Measurements from ENCODE around the gene MRTFB. TPM values are rescaled to one million over a fixed set of nuclear protein-coding genes. Genes with fewer than 3 reads are reported as not detected.

The MRTFB gene
- total and polyA plus RNA-seq, 2 donors (not counting 1 experiment from before 2014, with no cell fraction given) = 8.8 to 9.8 TPM

DNA sequence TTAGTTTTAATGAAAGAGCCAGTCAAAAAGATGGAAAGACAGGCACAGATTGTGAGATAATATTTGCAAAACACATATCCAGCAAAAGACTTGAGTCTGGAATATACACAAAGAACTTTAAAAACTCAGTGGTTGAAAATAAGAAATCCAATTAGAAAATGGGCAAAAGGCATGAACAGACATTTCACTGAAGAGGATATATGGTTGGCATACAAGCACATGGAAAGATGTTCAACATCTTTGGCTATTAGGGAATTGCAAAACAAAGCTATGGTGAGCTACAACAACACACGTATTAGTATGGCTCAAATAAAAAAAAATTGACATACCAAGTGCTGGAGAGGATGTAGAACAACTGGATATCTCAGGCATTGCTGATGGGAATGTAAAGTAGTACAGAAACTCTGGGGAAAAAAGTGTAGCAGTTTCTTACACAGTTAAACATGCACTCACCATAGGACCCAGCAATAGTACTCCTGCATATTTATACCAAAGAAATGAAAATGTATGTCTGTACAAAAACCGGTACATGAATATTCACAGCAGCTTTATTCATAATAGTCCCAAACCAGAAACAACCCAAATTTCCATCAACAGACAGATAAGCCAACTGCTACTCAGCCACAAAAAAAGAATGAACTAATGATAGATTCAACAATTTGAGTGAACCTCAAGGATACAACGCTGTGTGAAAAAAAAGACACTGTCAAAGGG, 44.4 kb upstream of the MRTFB start:
- no peaks in the 10 kb centered on the region for H4K20me1 ChIP-seq (ENCODE audit: control insufficient read depth, extremely low read depth, insufficient read depth, low read length)
- H3K4me3 ChIP-seq (replicated peaks in 1 of 4; ENCODE audit: control extremely low read depth in 1 of 4, insufficient read depth in 1 of 4, low read depth in 3 of 4, low read length in 4 of 4) = no peak overlapping the region
- no peak overlapping the region for H2AFZ ChIP-seq (ENCODE audit: low read length)
- H3K9me3 ChIP-seq (ENCODE audit: control insufficient read depth, insufficient read depth, low read depth, low read length) = no peaks in the 10 kb centered on the region
- no peak for TF ChIP-seq EZH2 (IDR thresholded peaks at IDR 0.05; ENCODE audit: low read length, missing control alignments)
- TF ChIP-seq, protein P1, sequence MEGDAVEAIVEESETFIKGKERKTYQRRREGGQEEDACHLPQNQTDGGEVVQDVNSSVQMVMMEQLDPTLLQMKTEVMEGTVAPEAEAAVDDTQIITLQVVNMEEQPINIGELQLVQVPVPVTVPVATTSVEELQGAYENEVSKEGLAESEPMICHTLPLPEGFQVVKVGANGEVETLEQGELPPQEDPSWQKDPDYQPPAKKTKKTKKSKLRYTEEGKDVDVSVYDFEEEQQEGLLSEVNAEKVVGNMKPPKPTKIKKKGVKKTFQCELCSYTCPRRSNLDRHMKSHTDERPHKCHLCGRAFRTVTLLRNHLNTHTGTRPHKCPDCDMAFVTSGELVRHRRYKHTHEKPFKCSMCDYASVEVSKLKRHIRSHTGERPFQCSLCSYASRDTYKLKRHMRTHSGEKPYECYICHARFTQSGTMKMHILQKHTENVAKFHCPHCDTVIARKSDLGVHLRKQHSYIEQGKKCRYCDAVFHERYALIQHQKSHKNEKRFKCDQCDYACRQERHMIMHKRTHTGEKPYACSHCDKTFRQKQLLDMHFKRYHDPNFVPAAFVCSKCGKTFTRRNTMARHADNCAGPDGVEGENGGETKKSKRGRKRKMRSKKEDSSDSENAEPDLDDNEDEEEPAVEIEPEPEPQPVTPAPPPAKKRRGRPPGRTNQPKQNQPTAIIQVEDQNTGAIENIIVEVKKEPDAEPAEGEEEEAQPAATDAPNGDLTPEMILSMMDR (conservative IDR thresholded peaks at IDR 0.05 in 1 of 2, IDR thresholded peaks at IDR 0.05 in 1 of 2; ENCODE audit: low read depth in 1 of 2, low read length in 2 of 2) = no peak
- no peak overlapping the region for H3K4me2 ChIP-seq (ENCODE audit: extremely low read depth, insufficient read depth, low read length)
- no peak for DNase-seq (ENCODE audit: low read depth in 2 of 2)
- H3K36me3 ChIP-seq (ENCODE audit: control insufficient read depth, insufficient read depth, low read length) = no peaks in the 10 kb centered on the region
- no peak overlapping the region for H3K27ac ChIP-seq (ENCODE audit: insufficient read depth, low read length)
- no peaks in the 10 kb centered on the region for H3K79me2 ChIP-seq (ENCODE audit: control insufficient read depth, insufficient read depth, low read length)
- no peaks in the 10 kb centered on the region for H3K27me3 ChIP-seq (ENCODE audit: control insufficient read depth, insufficient read depth, low read length)
- no peak overlapping the region for H3K9ac ChIP-seq (ENCODE audit: insufficient read depth, low read length)
- no peaks in the 10 kb centered on the region for H3K4me1 ChIP-seq (ENCODE audit: control insufficient read depth, extremely low read depth, insufficient read depth, low read length)

DNA sequence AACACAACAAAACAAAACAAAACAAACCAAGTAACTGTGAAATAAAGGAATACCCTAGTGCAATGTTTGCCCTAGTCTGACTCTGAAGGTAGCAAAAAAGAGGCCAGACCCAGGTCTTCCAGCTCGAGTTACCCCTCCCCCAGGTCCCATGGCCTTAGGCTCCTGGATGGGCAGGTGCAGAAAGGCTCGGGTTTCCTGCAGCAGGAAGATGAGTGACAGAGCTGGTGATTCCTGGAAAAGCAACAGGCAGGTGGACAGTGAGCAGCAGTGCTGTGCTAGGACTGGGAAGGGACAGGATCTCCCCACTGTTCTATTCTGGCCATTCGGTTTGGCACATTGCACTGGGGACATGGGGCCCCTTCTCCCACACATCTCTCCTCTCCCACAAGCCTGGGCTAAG, 42.9 kb upstream of the MRTFB start:
- Histone ChIP-seq H3K4me3 (replicated peaks in 1 of 4; ENCODE audit: control extremely low read depth in 1 of 4, insufficient read depth in 1 of 4, low read depth in 3 of 4, low read length in 4 of 4) (no peak overlapping the region), H3K4me2 (ENCODE audit: extremely low read depth, insufficient read depth, low read length) (no peak overlapping the region), H3K36me3 (ENCODE audit: control insufficient read depth, insufficient read depth, low read length) (no peaks in the 10 kb centered on the region), H3K9ac (ENCODE audit: insufficient read depth, low read length) (no peak overlapping the region), H2AFZ (ENCODE audit: low read length) (no peak overlapping the region), H3K27me3 (ENCODE audit: control insufficient read depth, insufficient read depth, low read length) (no peaks in the 10 kb centered on the region), H4K20me1 (ENCODE audit: control insufficient read depth, extremely low read depth, insufficient read depth, low read length) (no peaks in the 10 kb centered on the region), H3K9me3 (ENCODE audit: control insufficient read depth, insufficient read depth, low read depth, low read length) (no peaks in the 10 kb centered on the region), H3K79me2 (ENCODE audit: control insufficient read depth, insufficient read depth, low read length) (no peaks in the 10 kb centered on the region), H3K4me1 (ENCODE audit: control insufficient read depth, extremely low read depth, insufficient read depth, low read length) (no peaks in the 10 kb centered on the region), H3K27ac (ENCODE audit: insufficient read depth, low read length) (no peak overlapping the region)
- DNase-seq (ENCODE audit: low read depth in 2 of 2) = no peak
- TF ChIP-seq, protein P1 (conservative IDR thresholded peaks at IDR 0.05 in 1 of 2, IDR thresholded peaks at IDR 0.05 in 1 of 2; ENCODE audit: low read depth in 1 of 2, low read length in 2 of 2) = no peak

DNA sequence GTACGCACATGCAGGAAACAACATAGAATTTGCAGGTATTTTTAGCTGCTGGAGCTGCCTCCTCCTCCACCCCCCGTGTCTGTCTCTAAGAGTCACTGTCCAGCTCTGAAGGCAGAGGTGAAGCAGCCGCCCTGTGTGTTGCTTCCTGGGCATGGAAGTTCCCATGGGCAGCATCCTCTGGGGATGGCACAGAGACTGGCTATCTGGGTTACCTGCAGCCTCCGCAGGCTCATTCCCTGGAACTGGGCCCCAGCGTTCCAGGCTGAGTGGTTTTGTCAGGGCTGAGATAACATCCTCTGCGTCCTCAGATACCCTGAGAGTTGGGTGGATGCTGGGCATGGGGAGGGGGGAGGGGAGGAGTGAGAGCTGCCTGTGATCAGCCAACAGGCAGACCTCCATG, 41.5 kb upstream of the MRTFB start:
- Histone ChIP-seq H3K4me2 (ENCODE audit: extremely low read depth, insufficient read depth, low read length) (no peak overlapping the region), H3K27ac (ENCODE audit: insufficient read depth, low read length) (no peak overlapping the region), H2AFZ (ENCODE audit: low read length) (no peak overlapping the region), H3K4me3 (replicated peaks in 1 of 4; ENCODE audit: control extremely low read depth in 1 of 4, insufficient read depth in 1 of 4, low read depth in 3 of 4, low read length in 4 of 4) (no peak overlapping the region), H3K9me3 (ENCODE audit: control insufficient read depth, insufficient read depth, low read depth, low read length) (no peaks in the 10 kb centered on the region), H3K36me3 (ENCODE audit: control insufficient read depth, insufficient read depth, low read length) (no peaks in the 10 kb centered on the region), H4K20me1 (ENCODE audit: control insufficient read depth, extremely low read depth, insufficient read depth, low read length) (no peaks in the 10 kb centered on the region), H3K9ac (ENCODE audit: insufficient read depth, low read length) (no peak overlapping the region), H3K27me3 (ENCODE audit: control insufficient read depth, insufficient read depth, low read length) (no peaks in the 10 kb centered on the region), H3K79me2 (ENCODE audit: control insufficient read depth, insufficient read depth, low read length) (no peaks in the 10 kb centered on the region), H3K4me1 (ENCODE audit: control insufficient read depth, extremely low read depth, insufficient read depth, low read length) (no peaks in the 10 kb centered on the region)
- no peak for TF ChIP-seq EZH2 (IDR thresholded peaks at IDR 0.05; ENCODE audit: low read length, missing control alignments)
- TF ChIP-seq, protein P1 (conservative IDR thresholded peaks at IDR 0.05 in 1 of 2, IDR thresholded peaks at IDR 0.05 in 1 of 2; ENCODE audit: low read depth in 1 of 2, low read length in 2 of 2) = no peak
- DNase-seq (ENCODE audit: low read depth in 2 of 2) = no peak

Measured in fibroblast of lung (primary cell).